ENCODE results near the gene TMED4.

Gene TMED4

GRCh38 chr7:44576228-44576627 lies 5.8 kb downstream of the TMED4 start:
- H3K36me3 ChIP-seq (replicated peaks; ENCODE audit: low read depth, low read length), result peaks cover 54% of the 10 kb centered on the region
- peaks cover 3% of the 10 kb centered on the region; the same call in 1 of the 2 replicates for H4K20me1 ChIP-seq (ENCODE audit: insufficient read depth, low read length)
- TF ChIP-seq EZH2phosphoT487 (IDR thresholded peaks at IDR 0.05; ENCODE audit: low read depth), result no peak
- no peak for TF ChIP-seq CTCF (IDR thresholded peaks at IDR 0.05; ENCODE audit: low read depth, low read length)
- peaks cover 61% of the 10 kb centered on the region for H3K79me2 ChIP-seq (ENCODE audit: low read length)
- H3K27me3 ChIP-seq (ENCODE audit: low read depth, low read length), result no peaks in the 10 kb centered on the region
- H3K9me3 ChIP-seq (ENCODE audit: insufficient read depth, low read length), result no peaks in the 10 kb centered on the region
- H3K9ac ChIP-seq (ENCODE audit: low read length), result no peak overlapping the region
- no peak overlapping the region for H3K27ac ChIP-seq (ENCODE audit: low read length)
- H2AFZ ChIP-seq (ENCODE audit: low read depth, low read length), result no peak overlapping the region
- H3K4me3 ChIP-seq (ENCODE audit: low read length), result no peak overlapping the region
- H3K4me1 ChIP-seq (ENCODE audit: low read length), result peaks cover 21% of the 10 kb centered on the region
- H3K4me2 ChIP-seq (ENCODE audit: low read length), result no peak overlapping the region

GRCh38 chr7:44575054-44575453 lies 7.0 kb downstream of the TMED4 start:
- peaks cover 59% of the 10 kb centered on the region for H3K36me3 ChIP-seq (replicated peaks; ENCODE audit: low read depth, low read length)
- H4K20me1 ChIP-seq (ENCODE audit: insufficient read depth, low read length), result no peaks in the 10 kb centered on the region
- H2AFZ ChIP-seq (ENCODE audit: low read depth, low read length), result no peak overlapping the region
- TF ChIP-seq EZH2phosphoT487 (IDR thresholded peaks at IDR 0.05; ENCODE audit: low read depth) (no peak), CTCF (IDR thresholded peaks at IDR 0.05; ENCODE audit: low read depth, low read length) (no peak)
- peak overlapping the region; percentile 83 for H3K4me2 ChIP-seq (ENCODE audit: low read length)
- H3K4me1 ChIP-seq (ENCODE audit: low read length), result peaks cover 16% of the 10 kb centered on the region
- H3K27me3 ChIP-seq (ENCODE audit: low read depth, low read length), result no peaks in the 10 kb centered on the region
- H3K79me2 ChIP-seq (ENCODE audit: low read length), result peaks cover 51% of the 10 kb centered on the region
- no peaks in the 10 kb centered on the region for H3K9me3 ChIP-seq (ENCODE audit: insufficient read depth, low read length)
- H3K4me3 ChIP-seq (ENCODE audit: low read length), result peak overlapping the region; percentile 90; the same call in 1 of the 2 replicates
- H3K9ac ChIP-seq (ENCODE audit: low read length), result no peak overlapping the region; the same call in 1 of the 2 replicates
- no peak overlapping the region for H3K27ac ChIP-seq (ENCODE audit: low read length)

- Histone ChIP-seq H4K20me1 (ENCODE audit: insufficient read depth, low read length) (no peaks in the 10 kb centered on the region), H3K27ac (ENCODE audit: low read length) (peak overlapping the region; percentile 28; the same call in 1 of the 2 replicates), H3K4me1 (ENCODE audit: low read length) (peaks cover 16% of the 10 kb centered on the region), H3K36me3 (replicated peaks; ENCODE audit: low read depth, low read length) (peaks cover 59% of the 10 kb centered on the region), H2AFZ (ENCODE audit: low read depth, low read length) (no peak overlapping the region; the same call in 1 of the 2 replicates), H3K4me3 (ENCODE audit: low read length) (peak overlapping the region; percentile 90), H3K27me3 (ENCODE audit: low read depth, low read length) (no peaks in the 10 kb centered on the region), H3K9me3 (ENCODE audit: insufficient read depth, low read length) (no peaks in the 10 kb centered on the region), H3K9ac (ENCODE audit: low read length) (peak overlapping the region; percentile 90), H3K4me2 (ENCODE audit: low read length) (peak overlapping the region; percentile 83), H3K79me2 (ENCODE audit: low read length) (peaks cover 45% of the 10 kb centered on the region)
- TF ChIP-seq EZH2phosphoT487 (IDR thresholded peaks at IDR 0.05; ENCODE audit: low read depth) (no peak), CTCF (IDR thresholded peaks at IDR 0.05; ENCODE audit: low read depth, low read length) (no peak)
These were observed 7.7 kb downstream of the TMED4 start for GRCh38 chr7:44574287-44574872.

- H3K79me2 ChIP-seq (ENCODE audit: low read length), result peaks cover 41% of the 10 kb centered on the region
- H3K27ac ChIP-seq (ENCODE audit: low read length), result peak within 1 kb of the TSS; percentile 54
- peak within 1 kb of the TSS; percentile 93 for H3K4me2 ChIP-seq (ENCODE audit: low read length)
- H3K4me3 ChIP-seq (ENCODE audit: low read length), result peak within 1 kb of the TSS; percentile 90
- H4K20me1 ChIP-seq (ENCODE audit: insufficient read depth, low read length), result no peaks in the 10 kb centered on the region
- peaks cover 16% of the 10 kb centered on the region for H3K4me1 ChIP-seq (ENCODE audit: low read length)
- peak within 1 kb of the TSS; percentile 17; the same call in 1 of the 2 replicates for H2AFZ ChIP-seq (ENCODE audit: low read depth, low read length)
- peaks cover 60% of the 10 kb centered on the region for H3K36me3 ChIP-seq (replicated peaks; ENCODE audit: low read depth, low read length)
- TF ChIP-seq EZH2phosphoT487 (IDR thresholded peaks at IDR 0.05; ENCODE audit: low read depth) (no peak), CTCF (IDR thresholded peaks at IDR 0.05; ENCODE audit: low read depth, low read length) (no peak)
- H3K9ac ChIP-seq (ENCODE audit: low read length), result peak within 1 kb of the TSS; percentile 90
- no peaks in the 10 kb centered on the region for H3K9me3 ChIP-seq (ENCODE audit: insufficient read depth, low read length)
- no peaks in the 10 kb centered on the region for H3K27me3 ChIP-seq (ENCODE audit: low read depth, low read length)
These were observed 8.4 kb downstream of the TMED4 start, which contains the start of gene DDX56 for GRCh38 chr7:44573464-44574286. Gene DDX56, minus strand, starts transcription at chr7:44573908. Its CDS starts 13 bp downstream, at chr7:44573895.

Data from OCI-LY3 (cell line).